ENCODE data around the gene BORCS5. TPM values are rescaled to one million over a fixed set of nuclear protein-coding genes. Genes with fewer than 3 reads are reported as not detected.
A peak's percentile ranks its signal among the peaks of the same experiment; 100 is the strongest.

BORCS5 gene
- total and polyA plus RNA-seq, 2 of the 8 experiments (the other 6 are each of a cell fraction or from before 2014, with no cell fraction given): 8.3 to 17.4 TPM

DNA sequence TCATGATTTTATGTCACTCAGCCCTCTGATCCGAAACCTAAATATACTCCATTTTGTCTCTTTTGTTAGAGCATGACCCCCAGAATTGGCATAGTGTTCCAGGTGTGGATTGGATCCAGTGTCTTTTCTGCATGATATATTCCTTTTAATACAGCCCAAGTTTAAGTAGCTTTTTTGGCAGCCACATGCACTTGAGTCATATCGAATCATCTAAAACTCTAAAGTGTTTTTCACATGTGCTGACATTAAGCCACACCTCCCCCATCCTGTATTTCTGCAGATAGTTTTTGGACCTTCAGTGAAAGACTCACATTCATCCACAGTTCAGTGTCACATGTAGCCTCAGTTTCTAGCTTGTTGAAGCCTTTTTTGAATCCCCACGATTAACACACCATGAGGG is 30.6 kb downstream of the BORCS5 start:
- Histone ChIP-seq H4K91ac (replicated peaks; ENCODE audit: insufficient read length, low read length) (no peak overlapping the region), H3K23ac (ENCODE audit: insufficient read length) (no peak overlapping the region), H3K79me1 (ENCODE audit: low read depth, low read length) (no peaks in the 10 kb centered on the region), H4K5ac (ENCODE audit: insufficient read length, low read depth, low read length) (no peak overlapping the region), H3K79me2 (ENCODE audit: control insufficient read depth in 1 of 2, insufficient read depth in 2 of 2, low read length in 2 of 2) (no peaks in the 10 kb centered on the region), H2BK12ac (ENCODE audit: low read depth, low read length) (no peak overlapping the region), H3K4me3 (ENCODE audit: extremely low read depth in 1 of 4, insufficient read depth in 2 of 4, low read depth in 3 of 4, low read length in 4 of 4) (no peak overlapping the region), H3K9me3 (ENCODE audit: insufficient read depth in 2 of 2, low read depth in 1 of 2, low read length in 1 of 2) (no peaks in the 10 kb centered on the region), H3K27me3 (replicated peaks in 1 of 4; ENCODE audit: control insufficient read depth in 3 of 4, extremely low read depth in 1 of 4, insufficient read depth in 3 of 4, low read length in 3 of 4) (no peaks in the 10 kb centered on the region), H3K9ac (replicated peaks in 1 of 4; ENCODE audit: extremely low read depth in 1 of 4, low read depth in 3 of 4, low read length in 3 of 4) (no peak overlapping the region), H3K23me2 (ENCODE audit: low read depth, low read length) (no peaks in the 10 kb centered on the region), H3K4me1 (replicated peaks in 1 of 4; ENCODE audit: control insufficient read depth in 3 of 4, insufficient read depth in 4 of 4, low read length in 3 of 4) (peaks cover 4 to 8% (median 7%) of the 10 kb centered on the region in 4 experiments; a peak in 5 of 7 replicates), H3K4ac (replicated peaks; ENCODE audit: insufficient read length, low read depth, low read length) (no peak overlapping the region), H3K14ac (ENCODE audit: insufficient read length) (no peak overlapping the region), H2AFZ (ENCODE audit: low read length) (no peak overlapping the region), H2BK20ac (ENCODE audit: low read length) (no peak overlapping the region), H3K18ac (ENCODE audit: extremely low read depth, low read length) (no peak overlapping the region), H3K4me2 (ENCODE audit: insufficient read depth in 1 of 2, low read depth in 2 of 2, low read length in 2 of 2) (no peak overlapping the region), H2BK5ac (ENCODE audit: low read depth, low read length) (peak overlapping the region; percentile 42; the same call in 1 of the 2 replicates), H4K20me1 (replicated peaks in 1 of 2; ENCODE audit: control insufficient read depth in 1 of 2, insufficient read depth in 2 of 2, low read length in 2 of 2) (no peaks in the 10 kb centered on the region), H2BK15ac (ENCODE audit: low read length) (no peak overlapping the region), H2AK5ac (ENCODE audit: low read depth, low read length) (no peak overlapping the region), H3K56ac (replicated peaks; ENCODE audit: insufficient read length, low read depth, low read length) (no peak overlapping the region), H2BK120ac (replicated peaks; ENCODE audit: low read depth, low read length) (no peak overlapping the region), H3K36me3 (ENCODE audit: control insufficient read depth in 2 of 4, insufficient read depth in 4 of 4, low read length in 3 of 4) (no peaks in the 10 kb centered on the region; a peak in 1 of 8 replicates), H3K27ac (ENCODE audit: low read depth, low read length) (no peak overlapping the region), H4K8ac (ENCODE audit: extremely low read depth, insufficient read depth, low read length) (no peak overlapping the region)
- ChIA-PET POLR2A (ENCODE audit: partially characterized antibody) (no interaction called here), CTCF (ENCODE audit: partially characterized antibody) (interaction anchor here (0.8 to 2.2 kb wide), 4 partner anchors 10 to 321 kb away, joined by 3 to 8 read pairs (median 4); no protein-coding TSS in a partner anchor)
- DNase-seq (ENCODE audit: low read depth in 1 of 2, low spot score in 2 of 2): no peak
- WGBS, 2 experiments (ENCODE audit: extremely low coverage in 1 of 2, insufficient coverage in 1 of 2, insufficient read length in 1 of 2, insufficient replicate concordance in 2 of 2, low coverage in 1 of 2, low lambda C conversion rate in 2 of 2, missing lambda C conversion rate in 1 of 2): 87% methylated on average over 3 of the region's 3 CpGs; no CpG with 5 or more reads in 1 of the 2 experiments
- TF ChIP-seq RXRA (IDR thresholded peaks at IDR 0.05; ENCODE audit: insufficient read depth, low read depth, low read length) (no peak), RNF2 (IDR thresholded peaks at IDR 0.05; ENCODE audit: borderline replicate concordance, low read depth, low read length, missing control alignments, poor library complexity, severe bottlenecking) (no peak), TEAD4 (IDR thresholded peaks at IDR 0.05; ENCODE audit: low read depth, low read length) (no peak), TCF12 (IDR thresholded peaks at IDR 0.05; ENCODE audit: low read depth, low read length) (no peak), POLR2A (IDR thresholded peaks at IDR 0.05; ENCODE audit: control extremely low read depth in 1 of 2, low read depth in 2 of 2, low read length in 2 of 2) (no peak), EP300 (IDR thresholded peaks at IDR 0.05; ENCODE audit: borderline replicate concordance in 1 of 2, low read depth in 2 of 2, low read length in 2 of 2) (no peak), TAF1 (IDR thresholded peaks at IDR 0.05; ENCODE audit: low read depth, low read length) (no peak), CTBP2 (IDR thresholded peaks at IDR 0.05; ENCODE audit: borderline replicate concordance, insufficient read depth, insufficient read length, low read length) (no peak), SIRT6 (IDR thresholded peaks at IDR 0.05; ENCODE audit: low read length) (no peak), YY1 (IDR thresholded peaks at IDR 0.05; ENCODE audit: low read depth, low read length) (no peak), RBBP5 (IDR thresholded peaks at IDR 0.05; ENCODE audit: borderline replicate concordance, low read depth, low read length) (no peak)
- TF ChIP-seq, protein P1, sequence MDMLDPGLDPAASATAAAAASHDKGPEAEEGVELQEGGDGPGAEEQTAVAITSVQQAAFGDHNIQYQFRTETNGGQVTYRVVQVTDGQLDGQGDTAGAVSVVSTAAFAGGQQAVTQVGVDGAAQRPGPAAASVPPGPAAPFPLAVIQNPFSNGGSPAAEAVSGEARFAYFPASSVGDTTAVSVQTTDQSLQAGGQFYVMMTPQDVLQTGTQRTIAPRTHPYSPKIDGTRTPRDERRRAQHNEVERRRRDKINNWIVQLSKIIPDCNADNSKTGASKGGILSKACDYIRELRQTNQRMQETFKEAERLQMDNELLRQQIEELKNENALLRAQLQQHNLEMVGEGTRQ (IDR thresholded peaks at IDR 0.05; ENCODE audit: low read length): no peak
- FAIRE-seq: no peak
